Activated naive CD8-positive, alpha-beta T cell treated with anti-CD3 and anti-CD28 coated beads, Interleukin-2, amount 50 U/mL, for 24 hours (primary cell): ENCODE measurements around the gene GTF3C5.

Experiments used
- ATAC-seq: fragments of 150-1000 bp; cut with Tn5 transposase; one replicate; pipeline ENCODE4 v1.10.0; 2021
- DNase-seq: peaks from one replicate; pipeline ENCODE4 v3.0.0; 2021
- H3K27ac Mint-ChIP-seq: one replicate; pipeline ENCODE4 v1.8.0; 2021; ENCODE audit warnings: mild to moderate bottlenecking, mixed read lengths
- H3K27me3 Mint-ChIP-seq: one replicate; pipeline ENCODE4 v1.8.0; 2021; ENCODE audit warnings: mixed read lengths
- H3K36me3 Mint-ChIP-seq: one replicate; pipeline ENCODE4 v1.8.0; 2021; ENCODE audit warnings: low read depth, mixed read lengths
- H3K4me1 Mint-ChIP-seq: one replicate; pipeline ENCODE4 v1.8.0; 2021; ENCODE audit warnings: mixed read lengths
- H3K4me3 Mint-ChIP-seq: one replicate; pipeline ENCODE4 v1.8.0; 2021; ENCODE audit warnings: mild to moderate bottlenecking, moderate library complexity, mixed read lengths
- H3K9me3 Mint-ChIP-seq: one replicate; pipeline ENCODE4 v1.8.0; 2021; ENCODE audit warnings: mixed read lengths

Gene GTF3C5

DNA sequence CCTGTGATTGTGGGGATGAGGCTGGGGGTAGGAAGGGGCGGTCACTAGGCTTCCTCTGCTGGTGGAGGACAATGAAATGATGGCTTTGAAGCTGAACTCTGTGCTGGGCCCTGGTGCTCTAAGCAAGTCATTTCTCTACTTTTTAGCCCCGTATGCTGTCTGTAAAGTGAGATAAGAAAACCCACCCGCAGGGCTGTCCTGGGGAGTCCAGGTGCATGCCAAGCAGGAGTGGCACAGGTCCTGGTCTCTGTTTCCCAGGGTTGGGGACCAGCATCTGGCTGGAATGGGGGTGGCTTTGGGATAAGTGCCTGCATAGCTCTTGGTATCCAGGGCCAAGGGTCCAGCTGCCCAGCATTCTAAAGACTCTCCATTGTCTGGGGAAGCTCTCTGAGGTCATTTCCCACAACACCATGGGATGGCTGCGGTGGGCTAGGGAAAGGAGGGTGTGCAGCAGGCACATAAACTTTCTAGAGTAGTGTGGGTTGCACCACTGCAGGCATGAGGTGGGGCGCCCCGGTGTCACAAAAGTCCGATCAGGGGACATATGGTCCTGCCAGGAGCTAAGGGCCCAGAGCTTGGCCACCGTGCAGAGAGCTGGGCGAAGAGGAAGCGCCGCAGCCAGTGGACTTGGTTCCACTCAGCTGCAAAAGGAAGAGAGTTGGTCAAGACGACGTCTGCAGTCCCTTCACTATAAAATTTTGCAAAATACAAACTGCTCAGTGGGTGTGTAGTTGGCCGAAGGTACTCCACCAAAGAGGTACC is 25.6 kb upstream of the GTF3C5 start:
- Mint-ChIP-seq H3K27me3 (peaks cover 41% of the 10 kb centered on the region), H3K9me3 (no peaks in the 10 kb centered on the region), H3K4me3 (no peak overlapping the region), H3K27ac (no peak overlapping the region), H3K36me3 (no peaks in the 10 kb centered on the region), H3K4me1 (peaks cover 2% of the 10 kb centered on the region)
- DNase-seq: no peak
- ATAC-seq: no peak

DNA sequence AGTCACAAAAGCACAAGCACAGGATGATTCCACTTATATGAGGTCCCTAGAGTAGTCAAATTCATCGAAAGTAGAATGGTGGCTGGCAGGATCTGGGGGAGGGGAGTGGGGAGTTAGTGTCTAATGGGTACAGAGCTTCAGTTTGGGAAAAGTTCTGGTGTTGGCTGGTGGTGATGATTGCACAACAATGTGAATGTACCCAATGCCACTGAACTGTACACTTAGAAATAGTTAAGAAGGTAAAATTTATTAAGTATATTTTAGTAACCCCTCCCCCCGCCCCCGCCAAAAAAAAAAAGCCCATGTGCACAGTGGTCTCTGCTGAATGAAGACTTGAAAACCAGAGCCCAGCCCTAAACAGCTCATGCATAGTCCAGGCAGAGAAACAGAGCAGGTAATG is 24.8 kb upstream of the GTF3C5 start:
- Mint-ChIP-seq H3K4me3 (no peak overlapping the region), H3K4me1 (peaks cover 2% of the 10 kb centered on the region), H3K27me3 (peaks cover 39% of the 10 kb centered on the region), H3K9me3 (no peaks in the 10 kb centered on the region), H3K27ac (no peak overlapping the region), H3K36me3 (no peaks in the 10 kb centered on the region)
- no peak for ATAC-seq
- no peak for DNase-seq

DNA sequence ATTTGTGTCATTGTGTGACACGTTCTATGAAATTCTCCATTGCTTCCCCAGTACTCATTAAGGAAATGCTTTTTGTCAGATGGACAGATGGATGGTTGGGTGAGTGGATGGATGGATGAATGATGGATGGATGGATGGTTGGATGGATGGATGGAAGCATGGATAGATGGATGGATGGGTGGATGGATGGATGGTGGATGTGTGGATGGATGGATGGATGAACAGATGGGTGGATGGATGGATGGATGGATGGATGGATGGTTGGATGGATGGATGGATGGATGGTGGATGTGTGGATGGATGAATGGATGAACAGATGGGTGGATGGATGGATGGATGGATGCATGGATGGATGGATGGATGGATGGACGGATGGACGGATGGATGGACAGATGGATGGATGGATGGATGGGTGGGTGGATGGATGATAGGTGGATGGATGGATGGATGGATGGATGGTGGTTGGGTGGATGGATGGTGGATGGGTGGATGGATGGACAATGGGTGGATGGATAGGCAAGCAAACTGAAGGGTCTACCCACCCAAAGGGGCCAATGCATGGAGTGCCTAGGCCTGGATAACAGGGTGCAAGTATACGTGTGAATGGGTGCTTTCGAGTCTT is 24.0 kb upstream of the GTF3C5 start:
- H3K4me1 Mint-ChIP-seq: peaks cover 2% of the 10 kb centered on the region
- no peaks in the 10 kb centered on the region for H3K36me3 Mint-ChIP-seq
- H3K27ac Mint-ChIP-seq: no peak overlapping the region
- H3K27me3 Mint-ChIP-seq: peaks cover 35% of the 10 kb centered on the region
- no peaks in the 10 kb centered on the region for H3K9me3 Mint-ChIP-seq
- no peak overlapping the region for H3K4me3 Mint-ChIP-seq
- no peak for DNase-seq
- no peak for ATAC-seq

DNA sequence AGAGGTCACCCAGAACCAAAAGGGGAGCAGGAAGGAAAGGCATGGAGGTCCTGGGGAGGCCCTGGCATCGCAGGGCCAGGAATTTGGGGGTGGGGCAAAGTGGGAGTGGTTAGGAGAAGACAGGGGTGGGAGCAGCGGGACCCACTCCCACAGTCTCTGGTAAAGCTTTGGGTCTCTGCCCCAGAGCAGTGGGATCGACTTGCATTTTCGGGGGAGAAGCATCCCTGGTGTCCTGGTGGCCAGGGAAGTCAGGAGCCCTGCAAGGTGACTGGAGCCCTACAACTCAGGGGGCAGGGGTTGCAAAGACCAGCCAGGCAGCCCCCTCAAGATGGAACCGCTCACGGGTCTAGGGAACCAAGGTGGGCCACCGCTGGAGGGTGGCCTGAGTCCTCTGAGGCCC is 22.4 kb upstream of the GTF3C5 start:
- Mint-ChIP-seq H3K4me1 (no peaks in the 10 kb centered on the region), H3K27me3 (peaks cover 19% of the 10 kb centered on the region), H3K9me3 (no peaks in the 10 kb centered on the region), H3K27ac (no peak overlapping the region), H3K4me3 (no peak overlapping the region), H3K36me3 (no peaks in the 10 kb centered on the region)
- DNase-seq (no peak), ATAC-seq (no peak)

DNA sequence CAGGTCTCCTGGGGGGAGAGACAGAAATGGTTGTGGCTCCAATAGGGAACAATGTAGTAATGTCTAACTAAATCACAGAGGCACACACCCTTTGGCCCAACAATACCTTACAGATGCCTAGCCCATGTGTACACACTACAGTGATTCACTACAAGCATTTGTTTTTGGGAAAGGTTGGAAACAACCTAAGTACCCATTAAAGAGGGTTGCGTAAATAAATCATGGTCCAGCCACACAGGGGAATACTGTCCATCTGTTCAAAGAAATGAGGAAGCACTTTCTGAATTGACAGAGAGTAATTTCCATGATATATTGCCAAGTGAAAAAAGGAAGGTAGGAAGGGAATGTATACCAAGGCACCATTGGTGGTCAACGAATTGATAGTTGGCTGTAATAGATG is 22.0 kb upstream of the GTF3C5 start:
- Mint-ChIP-seq H3K9me3 (no peaks in the 10 kb centered on the region), H3K4me1 (no peaks in the 10 kb centered on the region), H3K27me3 (peaks cover 16% of the 10 kb centered on the region), H3K27ac (no peak overlapping the region), H3K36me3 (no peaks in the 10 kb centered on the region), H3K4me3 (no peak overlapping the region)
- ATAC-seq (no peak), DNase-seq (no peak)

DNA sequence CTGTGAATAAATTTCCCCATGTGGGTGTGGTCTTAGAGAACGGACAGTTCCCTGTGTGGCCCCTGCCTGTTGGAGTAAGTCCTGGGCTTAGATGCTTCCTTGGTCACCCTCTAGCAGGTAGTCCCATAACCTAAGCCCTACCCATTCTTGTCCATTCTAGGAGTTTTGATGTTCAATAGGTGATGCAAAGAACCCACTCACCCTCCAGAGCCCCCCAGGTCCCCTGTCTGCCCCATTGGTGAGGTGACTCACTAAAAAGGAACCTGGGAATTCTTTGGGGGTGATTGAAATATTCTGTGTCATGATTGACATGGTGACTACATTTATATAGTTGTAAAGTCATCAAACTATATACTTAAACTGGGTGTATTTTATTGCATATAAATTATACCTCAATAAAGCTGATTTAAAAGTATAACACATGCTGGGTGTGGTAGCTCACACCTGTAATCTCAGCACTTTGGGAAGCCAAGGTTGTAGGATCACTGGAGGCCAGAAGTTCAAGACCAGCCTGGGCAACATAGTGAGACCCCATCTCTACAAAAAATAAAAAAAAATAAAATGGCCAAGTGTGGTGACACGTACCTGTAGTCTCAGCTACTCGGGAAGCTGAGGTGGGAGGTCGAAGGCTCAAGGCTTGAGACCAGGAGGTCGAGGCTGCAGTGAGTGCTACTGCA is 20.8 kb upstream of the GTF3C5 start:
- Mint-ChIP-seq H3K4me3 (no peak overlapping the region), H3K4me1 (no peaks in the 10 kb centered on the region), H3K27me3 (peaks cover 13% of the 10 kb centered on the region), H3K9me3 (peaks cover under 1% of the 10 kb centered on the region), H3K36me3 (no peaks in the 10 kb centered on the region), H3K27ac (no peak overlapping the region)
- DNase-seq: no peak
- ATAC-seq: no peak

DNA sequence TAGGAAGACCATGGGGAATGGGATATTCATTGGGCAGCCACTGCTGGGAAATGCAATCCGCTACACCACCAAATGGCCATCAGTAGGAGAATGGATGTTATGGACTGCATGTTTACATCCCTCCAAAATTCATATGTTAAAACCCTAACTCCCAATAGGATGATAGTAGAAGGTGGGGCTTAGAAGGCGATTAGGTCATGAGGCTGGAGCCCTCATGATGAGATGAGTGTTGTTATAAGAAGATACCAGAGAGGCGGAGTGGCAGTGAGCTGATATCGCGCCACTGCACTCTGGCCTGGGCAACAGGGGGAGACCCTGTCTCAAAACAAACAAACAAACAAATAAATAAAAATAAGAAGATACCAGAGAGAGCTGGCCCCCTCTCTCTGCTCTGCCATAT is 16.1 kb upstream of the GTF3C5 start:
- H3K36me3 Mint-ChIP-seq: no peaks in the 10 kb centered on the region
- peaks cover 10% of the 10 kb centered on the region for H3K9me3 Mint-ChIP-seq
- no peak overlapping the region for H3K27ac Mint-ChIP-seq
- ATAC-seq (no peak), DNase-seq (no peak)
- no peaks in the 10 kb centered on the region for H3K4me1 Mint-ChIP-seq
- peaks cover 11% of the 10 kb centered on the region for H3K27me3 Mint-ChIP-seq
- H3K4me3 Mint-ChIP-seq: no peak overlapping the region

DNA sequence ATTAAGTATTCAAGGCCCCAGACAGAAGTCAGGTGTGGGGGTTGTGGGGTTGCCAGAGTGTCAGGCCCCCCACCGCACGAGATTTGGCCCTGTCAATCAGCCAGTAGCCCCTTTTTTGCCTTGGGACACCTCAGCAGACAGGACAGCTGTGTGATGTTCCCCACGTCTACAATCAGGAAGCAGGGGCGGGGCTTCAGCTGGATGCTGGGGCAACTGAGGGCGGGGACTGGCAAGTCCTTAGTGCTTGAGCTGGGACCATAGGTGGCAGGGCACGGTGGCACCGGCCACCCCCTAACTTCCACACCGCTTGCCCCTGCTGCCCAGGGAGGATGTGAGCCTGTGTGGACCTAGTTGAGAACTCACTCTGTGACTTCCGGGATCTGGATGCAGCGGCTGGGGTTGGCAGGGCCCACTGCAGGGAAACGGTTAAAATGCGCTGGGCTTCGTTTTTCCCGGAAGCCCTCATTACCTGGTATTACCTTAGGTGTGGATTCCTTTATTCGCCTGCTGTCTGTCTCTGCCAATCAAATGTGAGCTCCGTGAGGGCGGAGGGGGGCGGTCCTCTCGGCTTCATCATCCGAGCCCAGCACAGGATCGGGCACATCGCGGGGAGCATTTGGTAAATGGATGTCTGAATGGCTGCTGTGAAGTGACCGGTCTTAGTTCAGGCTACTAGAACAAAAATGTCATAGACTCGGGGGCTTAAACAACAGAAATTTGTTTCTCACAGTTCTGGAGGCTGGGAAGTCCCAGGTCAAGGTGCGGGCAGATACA is 7.5 kb upstream of the GTF3C5 start:
- DNase-seq (peak; percentile 75), ATAC-seq (peak; percentile 66)
- H3K27me3 Mint-ChIP-seq: peaks cover under 1% of the 10 kb centered on the region
- H3K9me3 Mint-ChIP-seq: no peaks in the 10 kb centered on the region
- H3K36me3 Mint-ChIP-seq: no peaks in the 10 kb centered on the region
- peaks cover 15% of the 10 kb centered on the region for H3K4me1 Mint-ChIP-seq
- H3K27ac Mint-ChIP-seq: peak overlapping the region; percentile 18
- peak overlapping the region; percentile 40 for H3K4me3 Mint-ChIP-seq

DNA sequence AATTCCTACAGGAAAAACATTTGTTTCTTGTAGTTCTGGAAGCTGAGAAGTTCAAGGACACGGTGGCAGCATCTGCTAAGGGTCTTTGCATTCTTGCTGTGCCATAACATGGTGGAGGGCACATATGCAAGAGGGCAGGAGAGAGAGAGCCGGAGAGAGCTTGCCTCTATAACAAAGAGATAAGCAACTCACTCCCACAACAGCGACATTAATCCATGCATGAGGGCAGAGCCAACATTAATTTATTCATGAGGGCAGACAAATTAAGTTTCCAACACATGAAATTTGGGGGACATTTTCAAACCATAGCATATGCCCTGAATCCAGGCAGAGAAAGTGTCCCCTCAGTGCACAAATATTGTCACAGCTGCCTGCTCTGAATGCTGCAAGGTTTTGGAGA is 4.4 kb upstream of the GTF3C5 start:
- DNase-seq: no peak
- peaks cover 22% of the 10 kb centered on the region for H3K4me1 Mint-ChIP-seq
- no peak overlapping the region for H3K27ac Mint-ChIP-seq
- no peak for ATAC-seq
- no peak overlapping the region for H3K4me3 Mint-ChIP-seq
- H3K9me3 Mint-ChIP-seq: no peaks in the 10 kb centered on the region
- no peaks in the 10 kb centered on the region for H3K27me3 Mint-ChIP-seq
- H3K36me3 Mint-ChIP-seq: peaks cover 4% of the 10 kb centered on the region

DNA sequence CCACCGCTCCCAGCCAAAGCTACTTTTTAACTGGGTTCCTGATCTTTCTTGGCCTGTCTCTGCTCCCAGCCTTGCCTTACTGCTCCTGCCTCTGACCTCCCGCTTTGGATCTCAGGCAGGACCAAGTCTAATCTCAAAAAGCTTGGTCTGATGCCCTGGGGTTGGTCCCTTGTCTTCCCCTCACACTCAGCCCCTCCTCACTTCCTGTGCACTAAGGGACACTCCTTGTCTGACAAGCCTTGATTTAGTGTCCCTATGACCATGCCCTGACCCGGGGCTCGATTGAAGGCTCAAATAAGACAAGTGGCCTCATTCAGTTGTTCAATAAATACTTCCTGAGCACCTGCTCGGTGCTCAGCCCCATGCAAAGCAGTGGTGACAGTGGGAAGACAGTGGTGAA is 3.7 kb upstream of the GTF3C5 start:
- peaks cover 28% of the 10 kb centered on the region for H3K4me1 Mint-ChIP-seq
- H3K9me3 Mint-ChIP-seq: no peaks in the 10 kb centered on the region
- ATAC-seq: no peak
- no peak overlapping the region for H3K4me3 Mint-ChIP-seq
- DNase-seq: no peak
- no peak overlapping the region for H3K27ac Mint-ChIP-seq
- H3K36me3 Mint-ChIP-seq: peaks cover 9% of the 10 kb centered on the region
- H3K27me3 Mint-ChIP-seq: no peaks in the 10 kb centered on the region

DNA sequence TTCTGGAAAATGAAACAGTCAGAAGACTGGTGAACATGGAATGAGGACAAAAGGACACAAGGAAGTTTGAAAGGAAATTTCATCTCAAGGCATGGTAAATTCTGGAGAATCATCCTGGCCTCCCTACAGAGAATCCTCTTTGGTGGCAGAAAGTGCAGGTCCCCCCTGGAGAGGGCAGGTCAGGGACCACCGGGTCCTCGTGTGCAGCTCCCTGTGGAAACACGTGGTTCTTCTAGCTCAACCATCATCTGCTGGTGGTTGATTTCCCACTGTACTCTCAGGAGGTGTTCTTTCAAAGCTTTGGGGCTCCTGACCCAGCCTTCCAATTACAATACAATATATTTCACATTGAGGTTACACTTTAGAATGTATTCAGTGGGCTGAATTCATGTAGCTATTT is 2.6 kb upstream of the GTF3C5 start:
- H3K4me3 Mint-ChIP-seq: peak overlapping the region; percentile 92
- DNase-seq: no peak
- peaks cover 11% of the 10 kb centered on the region for H3K36me3 Mint-ChIP-seq
- ATAC-seq: no peak
- H3K27me3 Mint-ChIP-seq: no peaks in the 10 kb centered on the region
- H3K27ac Mint-ChIP-seq: no peak overlapping the region
- peaks cover 32% of the 10 kb centered on the region for H3K4me1 Mint-ChIP-seq
- no peaks in the 10 kb centered on the region for H3K9me3 Mint-ChIP-seq

DNA sequence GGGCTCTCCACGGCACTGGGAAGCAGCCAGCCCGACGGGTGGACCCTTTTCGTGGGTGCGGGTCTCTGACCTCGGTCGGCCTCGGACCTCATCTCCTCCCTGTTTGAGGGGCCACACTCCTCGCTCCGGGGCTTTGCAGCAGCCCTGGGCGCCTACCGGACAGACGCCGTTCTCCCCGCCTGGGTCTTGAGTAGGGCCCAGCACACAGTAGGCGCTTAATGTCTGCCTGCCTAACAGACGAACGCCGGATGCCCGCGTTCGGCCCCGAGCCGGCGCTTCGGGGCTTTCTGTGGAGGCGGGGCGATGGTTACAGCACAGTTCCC is 842 bp upstream of the GTF3C5 start:
- DNase-seq: no peak
- H3K4me1 Mint-ChIP-seq: peaks cover 31% of the 10 kb centered on the region
- H3K36me3 Mint-ChIP-seq: peaks cover 11% of the 10 kb centered on the region
- peak overlapping the region; percentile 92 for H3K4me3 Mint-ChIP-seq
- H3K27ac Mint-ChIP-seq: peak overlapping the region; percentile 97
- no peaks in the 10 kb centered on the region for H3K27me3 Mint-ChIP-seq
- ATAC-seq: peak; percentile 7
- no peaks in the 10 kb centered on the region for H3K9me3 Mint-ChIP-seq

DNA sequence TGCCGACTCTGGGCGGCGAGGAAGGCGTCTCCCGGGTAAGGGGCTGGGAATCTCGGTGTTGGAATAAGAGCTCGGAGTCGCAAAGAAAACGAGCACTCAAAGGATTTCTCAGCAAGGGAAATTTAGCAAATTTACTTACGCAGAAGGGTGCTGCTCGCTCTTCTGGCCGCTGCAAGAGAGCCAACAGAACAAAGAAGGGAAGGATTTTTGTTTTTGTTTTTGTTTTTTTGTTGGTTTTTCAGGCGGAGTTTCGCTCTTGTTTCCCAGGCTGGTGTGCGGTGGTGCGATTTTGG is 279 bp downstream of the GTF3C5 start:
- peaks cover 31% of the 10 kb centered on the region for H3K4me1 Mint-ChIP-seq
- H3K27me3 Mint-ChIP-seq: no peaks in the 10 kb centered on the region
- DNase-seq (no peak), ATAC-seq (no peak)
- peak overlapping the region; percentile 92 for H3K4me3 Mint-ChIP-seq
- H3K9me3 Mint-ChIP-seq: no peaks in the 10 kb centered on the region
- H3K36me3 Mint-ChIP-seq: peaks cover 11% of the 10 kb centered on the region
- peak overlapping the region; percentile 97 for H3K27ac Mint-ChIP-seq

DNA sequence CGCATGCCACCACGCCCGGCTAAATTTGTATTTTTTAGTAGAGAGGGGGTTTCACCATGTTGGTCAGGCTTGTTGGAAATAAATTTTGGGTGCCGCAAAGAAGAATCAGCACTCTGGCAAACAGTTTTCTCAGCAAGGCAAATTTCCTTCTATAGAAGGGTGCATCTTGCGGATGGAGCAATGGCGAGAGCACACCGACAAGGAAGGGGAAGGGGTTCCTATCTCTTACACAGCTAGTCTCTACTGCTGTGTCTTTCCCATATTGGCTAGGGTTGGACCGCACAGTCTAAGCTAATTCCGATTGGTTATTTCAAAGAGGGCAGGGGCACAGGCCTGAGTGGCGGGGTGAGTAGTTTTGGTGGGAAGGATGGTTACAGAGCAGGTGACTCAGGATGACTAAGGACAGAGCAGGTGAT is 707 bp downstream of the GTF3C5 start:
- Mint-ChIP-seq H3K9me3 (no peaks in the 10 kb centered on the region), H3K36me3 (peaks cover 11% of the 10 kb centered on the region), H3K27me3 (no peaks in the 10 kb centered on the region), H3K4me3 (peak overlapping the region; percentile 92), H3K27ac (peak overlapping the region; percentile 97), H3K4me1 (peaks cover 31% of the 10 kb centered on the region)
- ATAC-seq (no peak), DNase-seq (peak; percentile 18)

DNA sequence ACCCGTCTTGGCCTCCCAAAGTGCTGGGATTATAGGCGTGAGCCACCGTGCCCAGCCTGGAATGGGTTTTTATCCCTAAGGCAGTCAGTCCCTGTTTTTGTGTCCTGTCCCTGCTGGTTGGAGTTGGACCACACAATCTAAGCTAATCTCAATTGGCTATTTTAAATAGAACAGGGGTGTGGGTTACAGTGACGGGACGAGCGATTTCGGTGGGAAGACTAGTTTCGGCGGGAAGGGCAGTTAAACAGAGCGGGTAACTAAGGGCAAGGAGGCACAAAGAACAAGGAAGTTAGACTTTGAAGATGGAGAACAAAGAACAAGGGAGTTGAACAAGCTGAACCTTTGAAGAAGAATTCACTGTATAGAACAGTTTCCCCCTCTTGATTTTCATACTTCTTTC is 1.4 kb downstream of the GTF3C5 start:
- Mint-ChIP-seq H3K36me3 (peaks cover 11% of the 10 kb centered on the region), H3K27ac (peak overlapping the region; percentile 97), H3K27me3 (no peaks in the 10 kb centered on the region), H3K4me3 (peak overlapping the region; percentile 92), H3K9me3 (no peaks in the 10 kb centered on the region), H3K4me1 (peaks cover 31% of the 10 kb centered on the region)
- ATAC-seq: no peak
- DNase-seq: no peak
